RPMI7951 (cell line): ENCODE measurements around the gene GRK3. TPM values are rescaled to one million over a fixed set of nuclear protein-coding genes. Genes with fewer than 3 reads are reported as not detected.
"Not testable (repeated sequence)": the region's sequence is repeated elsewhere in the genome, so short reads cannot be mapped to it uniquely, and the experiment has no call there.

Experiments
- DNase-seq: peaks from one replicate; pipeline ENCODE4 v3.0.0-alpha.2; 2012; ENCODE audit warnings: low read depth
- total RNA-seq: library from RNA; depleted of rRNA; stranded (reverse); fragments of >200 nt; shearing (Covaris generic); gene quantifications from 2 replicates; pipeline ENCODE4 v1.2.3, GENCODE V29; 2014

GRK3 gene
- total RNA-seq, 1 experiment from 2014 or later, result 1.2 TPM

- no peak for DNase-seq
These were observed 134.0 kb downstream of the GRK3 start for GRCh38 chr22:25698461-25698860.

GRCh38 chr22:25698978-25699377, 134.5 kb downstream of the GRK3 start:
- DNase-seq, result no peak

DNA sequence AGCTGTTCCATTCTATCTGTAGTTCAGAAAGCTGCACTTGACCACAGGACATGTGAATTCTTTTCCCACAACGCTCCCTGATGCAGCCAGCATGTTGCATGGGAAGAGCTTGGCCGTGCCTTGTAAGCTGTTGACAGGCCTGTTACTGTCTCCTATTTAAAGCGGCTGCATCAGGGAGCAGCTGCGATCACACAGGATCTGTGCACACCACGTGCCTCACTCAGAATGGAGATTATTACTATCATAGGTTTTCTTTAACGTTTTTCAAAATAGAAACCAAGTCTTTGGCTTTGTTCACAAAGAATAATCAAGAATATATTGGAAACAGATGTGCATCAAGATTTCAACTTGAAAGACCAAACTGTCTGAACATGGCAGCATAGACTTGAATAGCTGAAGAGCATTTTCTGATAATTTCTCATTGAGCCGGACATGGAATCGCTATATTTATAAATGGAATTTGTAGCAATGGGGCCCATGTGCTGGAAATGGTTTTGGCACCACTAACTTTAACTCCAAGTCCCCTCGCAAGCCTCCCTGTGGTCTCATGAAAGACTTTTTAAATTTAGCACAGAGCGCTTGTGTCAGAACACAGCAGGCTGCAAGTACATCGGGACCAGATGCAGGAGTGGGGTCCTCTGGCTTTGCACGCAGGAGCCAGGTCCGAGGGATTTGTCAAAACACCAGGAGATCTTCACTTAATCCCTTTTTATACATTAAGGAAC, 136.7 kb downstream of the GRK3 start:
- peak; percentile 1 for DNase-seq

GRCh38 chr22:25702040-25702439, 137.6 kb downstream of the GRK3 start:
- DNase-seq, result peak; percentile 32

GRCh38 chr22:25702571-25703167, 138.2 kb downstream of the GRK3 start:
- DNase-seq, result no peak

DNA sequence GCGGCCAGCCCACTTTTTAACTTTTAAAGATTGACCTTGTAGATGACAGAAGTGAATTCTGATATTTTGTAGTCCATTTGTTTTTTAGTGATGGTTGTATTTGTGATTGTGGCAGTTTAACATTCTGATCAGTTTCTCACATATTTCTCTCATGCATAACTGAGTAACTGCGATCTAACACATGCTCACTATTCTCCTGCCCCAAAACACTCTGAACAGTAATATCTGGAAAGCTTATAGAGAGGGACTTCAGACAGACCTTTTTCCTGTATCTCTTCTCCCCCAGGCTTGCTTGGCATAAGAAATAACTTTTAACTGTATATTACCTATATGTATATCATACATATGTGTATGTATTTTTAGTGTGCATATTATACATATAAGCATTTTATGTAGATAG, 140.2 kb downstream of the GRK3 start:
- no peak for DNase-seq

DNA sequence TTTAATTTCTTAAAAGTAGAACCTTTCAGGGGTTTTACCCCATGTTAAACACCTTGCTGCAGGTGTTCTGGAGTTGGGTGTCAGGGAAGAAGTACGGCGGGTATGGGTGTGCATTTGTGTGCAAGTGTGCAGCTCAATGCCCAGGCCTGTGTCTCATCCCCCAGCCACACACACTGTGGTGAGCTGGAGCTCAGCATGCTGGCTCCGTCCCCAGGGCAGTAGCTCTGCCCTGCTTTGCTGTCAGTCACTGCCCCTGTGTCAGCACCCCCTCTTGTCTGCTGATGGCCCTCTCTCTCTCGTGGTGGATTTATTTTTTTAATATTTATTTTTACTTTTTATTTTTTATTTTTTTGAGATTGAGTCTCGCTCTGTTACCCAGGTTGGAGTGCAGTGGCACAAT, 141.7 kb downstream of the GRK3 start:
- no peak for DNase-seq

GRCh38 chr22:25708430-25708829, 144.0 kb downstream of the GRK3 start:
- DNase-seq, result not testable (repeated sequence)

DNA sequence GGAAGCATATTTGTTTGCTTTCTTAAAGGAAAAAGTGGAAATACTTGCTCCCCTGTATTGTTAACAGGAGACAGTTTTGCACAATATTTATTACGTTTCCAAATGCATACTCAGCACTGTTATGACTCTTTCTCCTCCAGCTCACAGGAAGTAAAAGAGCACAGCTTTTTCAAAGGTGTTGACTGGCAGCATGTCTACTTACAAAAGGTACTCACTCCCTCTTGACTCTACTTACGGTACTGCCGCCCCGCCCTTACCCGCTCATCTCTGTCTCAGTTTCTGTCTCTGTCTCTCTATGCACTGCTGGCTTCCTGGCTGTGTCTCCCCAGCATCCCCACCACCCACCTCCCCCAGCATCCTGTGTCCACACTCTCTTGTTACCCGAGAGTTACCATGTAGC, 145.3 kb downstream of the GRK3 start:
- DNase-seq, result no peak

DNA sequence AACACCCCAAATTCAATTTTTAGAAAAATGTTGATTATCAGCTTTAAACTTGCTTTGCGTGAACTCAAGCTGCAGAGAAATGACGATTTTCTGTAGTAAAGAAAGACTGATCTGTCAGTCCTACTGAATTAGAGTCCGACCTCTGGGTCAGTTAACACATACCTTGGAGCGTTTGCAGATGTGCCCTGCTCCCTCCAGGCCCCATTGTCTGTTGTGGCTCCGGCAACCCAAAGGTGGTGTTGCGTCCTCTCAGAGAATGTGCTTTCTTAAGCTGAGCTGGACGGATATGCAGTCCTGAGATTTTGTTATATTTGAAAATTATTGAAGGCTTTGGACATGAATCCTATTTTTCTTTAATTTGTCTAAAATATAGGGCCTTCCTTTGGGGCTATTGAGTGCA, 146.0 kb downstream of the GRK3 start:
- DNase-seq, result no peak

GRCh38 chr22:25711491-25711890, 147.0 kb downstream of the GRK3 start:
- DNase-seq, result no peak

GRCh38 chr22:25712661-25713400, 148.4 kb downstream of the GRK3 start:
- no peak for DNase-seq

GRCh38 chr22:25714070-25714469, 149.6 kb downstream of the GRK3 start:
- no peak for DNase-seq

GRCh38 chr22:25714739-25715138, 150.3 kb downstream of the GRK3 start:
- no peak for DNase-seq

GRCh38 chr22:25716637-25717036, 152.2 kb downstream of the GRK3 start:
- DNase-seq, result no peak

- DNase-seq, result no peak
These were observed 153.8 kb downstream of the GRK3 start for GRCh38 chr22:25718135-25718840.

- DNase-seq, result no peak
These were observed 157.7 kb downstream of the GRK3 start for GRCh38 chr22:25722223-25722622.

DNA sequence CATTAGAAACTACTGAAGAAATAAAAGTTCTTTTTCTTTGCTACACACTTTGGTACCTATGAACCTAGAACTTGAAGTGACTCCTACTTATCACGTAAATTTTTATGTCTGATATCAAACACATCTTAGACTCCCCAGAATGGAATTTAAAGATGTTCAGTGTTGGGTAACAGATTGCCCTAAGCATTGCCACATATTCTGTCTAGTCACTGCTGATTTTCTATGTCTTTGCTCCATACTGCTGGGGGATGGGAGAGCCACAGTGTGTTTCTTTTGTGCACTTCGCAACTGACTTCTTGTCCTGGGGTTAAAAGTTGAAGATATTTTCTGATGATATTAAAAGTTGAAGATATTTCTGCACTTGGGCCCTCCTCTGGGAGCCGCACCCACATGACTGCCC, 158.2 kb downstream of the GRK3 start:
- DNase-seq, result no peak

GRCh38 chr22:25726241-25726640, 161.8 kb downstream of the GRK3 start:
- no peak for DNase-seq

- no peak for DNase-seq
These were observed 163.6 kb downstream of the GRK3 start for GRCh38 chr22:25728071-25728470.

- no peak for DNase-seq
These were observed 164.8 kb downstream of the GRK3 start for GRCh38 chr22:25729016-25729995.
